ENCODE measurements around the gene HSP90B1. TPM values are rescaled to one million over a fixed set of nuclear protein-coding genes. Genes with fewer than 3 reads are reported as not detected.

The HSP90B1 gene
- total and polyA plus RNA-seq, 2 of the 13 experiments (the other 11 are each of a cell fraction or from before 2014, with no cell fraction given): 800 to 954 TPM

GRCh38 chr12:103948746-103949406 is 18.7 kb downstream of the HSP90B1 start:
- Histone ChIP-seq H4K20me1 (ENCODE audit: insufficient read depth, low read length) (no peaks in the 10 kb centered on the region; the same call in 1 of the 2 replicates), H2AFZ (ENCODE audit: low read length) (no peak overlapping the region), H3K9ac (ENCODE audit: insufficient read depth, low read depth, low read length) (no peak overlapping the region), H3K9me3 (ENCODE audit: low read length) (no peaks in the 10 kb centered on the region), H3K4me1 (ENCODE audit: insufficient read depth, low read length) (peaks cover 8% of the 10 kb centered on the region; the same call in 1 of the 2 replicates), H3K27ac (ENCODE audit: extremely low read length, insufficient read depth, low read length) (no peak overlapping the region), H3K4me3 (replicated peaks in 1 of 3; ENCODE audit: insufficient read depth in 1 of 3, low read depth in 2 of 3, low read length in 3 of 3) (no peak overlapping the region), H3K79me2 (ENCODE audit: insufficient read depth, low read length) (no peaks in the 10 kb centered on the region), H3K4me2 (ENCODE audit: low read depth, low read length) (no peak overlapping the region), H3K36me3 (replicated peaks in 1 of 2; ENCODE audit: control insufficient read depth in 1 of 2, insufficient read depth in 2 of 2, low read length in 2 of 2) (peaks cover 15 to 76% of the 10 kb centered on the region in 2 experiments), H3K27me3 (ENCODE audit: control insufficient read depth in 1 of 2, insufficient read depth in 2 of 2, low read length in 2 of 2) (no peaks in the 10 kb centered on the region)
- CTCF ChIA-PET (ENCODE audit: low intra/inter-chr PET ratio, low total read pairs): no interaction called here
- no peak for FAIRE-seq
- in situ Hi-C loops (cut with HindIII; ENCODE audit: extremely low pct_ligation_motif_present, low pct_unique_long_range_greater_than_20kb) (no loop called here), intact Hi-C loops (cut with micrococcal nuclease; ENCODE audit: unreplicated experiment) (no loop called here)
- WGBS (ENCODE audit: low lambda C conversion rate): 87% methylated on average over 10 of the region's 13 CpGs
- DNase-seq (ENCODE audit: low spot score): no peak
- POLR2A ChIA-PET: interaction anchor here (1.6 to 1.7 kb wide), 2 partner anchors 17 to 19 kb away, joined by 6 to 7 read pairs; partner anchors contain the start of genes HSP90B1 and TDG
- no TSS peak for BruUV-seq (replicated peaks)
- no peak for ATAC-seq
- TF ChIP-seq MATR3 (CRISPR knock-in tag; IDR thresholded peaks at IDR 0.05): no peak
- TF ChIP-seq ZNF12 (CRISPR knock-in tag; IDR thresholded peaks at IDR 0.05): no peak
- peak; percentile 65 for TF ChIP-seq POLR2G (IDR thresholded peaks at IDR 0.05; ENCODE audit: low read depth, low read length)
- TF ChIP-seq HMG20A (CRISPR knock-in tag; IDR thresholded peaks at IDR 0.05; ENCODE audit: borderline replicate concordance): no peak
- TF ChIP-seq, protein P1, sequence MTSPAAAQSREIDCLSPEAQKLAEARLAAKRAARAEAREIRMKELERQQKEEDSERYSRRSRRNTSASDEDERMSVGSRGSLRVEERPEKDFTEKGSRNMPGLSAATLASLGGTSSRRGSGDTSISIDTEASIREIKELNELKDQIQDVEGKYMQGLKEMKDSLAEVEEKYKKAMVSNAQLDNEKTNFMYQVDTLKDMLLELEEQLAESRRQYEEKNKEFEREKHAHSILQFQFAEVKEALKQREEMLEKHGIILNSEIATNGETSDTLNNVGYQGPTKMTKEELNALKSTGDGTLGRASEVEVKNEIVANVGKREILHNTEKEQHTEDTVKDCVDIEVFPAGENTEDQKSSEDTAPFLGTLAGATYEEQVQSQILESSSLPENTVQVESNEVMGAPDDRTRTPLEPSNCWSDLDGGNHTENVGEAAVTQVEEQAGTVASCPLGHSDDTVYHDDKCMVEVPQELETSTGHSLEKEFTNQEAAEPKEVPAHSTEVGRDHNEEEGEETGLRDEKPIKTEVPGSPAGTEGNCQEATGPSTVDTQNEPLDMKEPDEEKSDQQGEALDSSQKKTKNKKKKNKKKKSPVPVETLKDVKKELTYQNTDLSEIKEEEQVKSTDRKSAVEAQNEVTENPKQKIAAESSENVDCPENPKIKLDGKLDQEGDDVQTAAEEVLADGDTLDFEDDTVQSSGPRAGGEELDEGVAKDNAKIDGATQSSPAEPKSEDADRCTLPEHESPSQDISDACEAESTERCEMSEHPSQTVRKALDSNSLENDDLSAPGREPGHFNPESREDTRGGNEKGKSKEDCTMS (CRISPR knock-in tag; conservative IDR thresholded peaks at IDR 0.05): no peak
- TF ChIP-seq ZNF3 (CRISPR knock-in tag; IDR thresholded peaks at IDR 0.05): no peak
- TF ChIP-seq ELF3 (CRISPR knock-in tag; IDR thresholded peaks at IDR 0.05): no peak
- peak; percentile 28 to 36; a peak in 1 of 4 replicates for TF ChIP-seq POLR2A (IDR thresholded peaks at IDR 0.05; ENCODE audit: insufficient read depth in 1 of 2, low read depth in 2 of 2, low read length in 2 of 2)
- TF ChIP-seq ZNF530 (CRISPR knock-in tag; IDR thresholded peaks at IDR 0.05; ENCODE audit: low read depth): no peak
- TF ChIP-seq GMEB1 (CRISPR knock-in tag; IDR thresholded peaks at IDR 0.05; ENCODE audit: borderline replicate concordance): no peak
- TF ChIP-seq, protein P2, sequence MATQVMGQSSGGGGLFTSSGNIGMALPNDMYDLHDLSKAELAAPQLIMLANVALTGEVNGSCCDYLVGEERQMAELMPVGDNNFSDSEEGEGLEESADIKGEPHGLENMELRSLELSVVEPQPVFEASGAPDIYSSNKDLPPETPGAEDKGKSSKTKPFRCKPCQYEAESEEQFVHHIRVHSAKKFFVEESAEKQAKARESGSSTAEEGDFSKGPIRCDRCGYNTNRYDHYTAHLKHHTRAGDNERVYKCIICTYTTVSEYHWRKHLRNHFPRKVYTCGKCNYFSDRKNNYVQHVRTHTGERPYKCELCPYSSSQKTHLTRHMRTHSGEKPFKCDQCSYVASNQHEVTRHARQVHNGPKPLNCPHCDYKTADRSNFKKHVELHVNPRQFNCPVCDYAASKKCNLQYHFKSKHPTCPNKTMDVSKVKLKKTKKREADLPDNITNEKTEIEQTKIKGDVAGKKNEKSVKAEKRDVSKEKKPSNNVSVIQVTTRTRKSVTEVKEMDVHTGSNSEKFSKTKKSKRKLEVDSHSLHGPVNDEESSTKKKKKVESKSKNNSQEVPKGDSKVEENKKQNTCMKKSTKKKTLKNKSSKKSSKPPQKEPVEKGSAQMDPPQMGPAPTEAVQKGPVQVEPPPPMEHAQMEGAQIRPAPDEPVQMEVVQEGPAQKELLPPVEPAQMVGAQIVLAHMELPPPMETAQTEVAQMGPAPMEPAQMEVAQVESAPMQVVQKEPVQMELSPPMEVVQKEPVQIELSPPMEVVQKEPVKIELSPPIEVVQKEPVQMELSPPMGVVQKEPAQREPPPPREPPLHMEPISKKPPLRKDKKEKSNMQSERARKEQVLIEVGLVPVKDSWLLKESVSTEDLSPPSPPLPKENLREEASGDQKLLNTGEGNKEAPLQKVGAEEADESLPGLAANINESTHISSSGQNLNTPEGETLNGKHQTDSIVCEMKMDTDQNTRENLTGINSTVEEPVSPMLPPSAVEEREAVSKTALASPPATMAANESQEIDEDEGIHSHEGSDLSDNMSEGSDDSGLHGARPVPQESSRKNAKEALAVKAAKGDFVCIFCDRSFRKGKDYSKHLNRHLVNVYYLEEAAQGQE (IDR thresholded peaks at IDR 0.05; ENCODE audit: borderline replicate concordance in 1 of 2, low read depth in 1 of 2, low read length in 2 of 2): no peak
- no peak for TF ChIP-seq FOXK2 (IDR thresholded peaks at IDR 0.05)
- no peak for TF ChIP-seq ATF6 (CRISPR knock-in tag; conservative IDR thresholded peaks at IDR 0.05)
- no peak for TF ChIP-seq ATF3 (CRISPR knock-in tag; IDR thresholded peaks at IDR 0.05)
- no peak for TF ChIP-seq ZFP37 (CRISPR knock-in tag; IDR thresholded peaks at IDR 0.05; ENCODE audit: borderline replicate concordance)
